GM21367 (cell line): Measurements from ENCODE around the gene GLRX2.
A peak's percentile ranks its signal among the peaks of the same experiment; 100 is the strongest.

ENCODE experiments used
- ATAC-seq: cut with Tn5 transposase; IDR thresholded peaks from one replicate; pipeline ENCODE4 v1.9.1; 2021; ENCODE audit not compliant: unreplicated experiment

The GLRX2 gene

GRCh38 chr1:193113258-193113991 is 8.2 kb upstream of the GLRX2 start:
- no peak for ATAC-seq

GRCh38 chr1:193111641-193112090 is 6.5 kb upstream of the GLRX2 start:
- ATAC-seq, result peak; percentile 8

- no peak for ATAC-seq
Measured at GRCh38 chr1:193110864-193111263, 5.7 kb upstream of the GLRX2 start.

GRCh38 chr1:193110246-193110645 is 5.0 kb upstream of the GLRX2 start:
- no peak for ATAC-seq

GRCh38 chr1:193109619-193110018 is 4.4 kb upstream of the GLRX2 start:
- no peak for ATAC-seq

GRCh38 chr1:193108471-193108870 is 3.3 kb upstream of the GLRX2 start:
- no peak for ATAC-seq

DNA sequence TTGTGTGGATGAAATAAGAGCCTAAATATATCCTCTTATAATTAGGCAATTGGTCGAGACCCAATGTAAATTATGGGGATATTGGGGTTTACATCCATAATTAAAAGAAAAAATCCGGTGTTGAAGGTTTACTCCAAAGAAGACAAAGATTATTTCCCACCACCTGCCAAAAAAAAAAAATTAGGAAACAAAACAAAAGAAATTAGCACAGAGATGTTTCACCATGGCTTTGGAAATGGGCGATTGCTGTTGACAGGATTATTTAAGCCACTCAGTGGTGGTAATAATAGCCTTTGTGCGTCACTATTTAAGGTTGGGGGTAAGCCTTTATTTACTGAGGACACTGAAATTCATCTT is 585 bp upstream of the GLRX2 start:
- ATAC-seq, result no peak

- ATAC-seq, result peak; percentile 36
Measured at GRCh38 chr1:193104502-193104906, 710 bp downstream of the GLRX2 start.

GRCh38 chr1:193103759-193104501 is 1.3 kb downstream of the GLRX2 start:
- ATAC-seq, result no peak

DNA sequence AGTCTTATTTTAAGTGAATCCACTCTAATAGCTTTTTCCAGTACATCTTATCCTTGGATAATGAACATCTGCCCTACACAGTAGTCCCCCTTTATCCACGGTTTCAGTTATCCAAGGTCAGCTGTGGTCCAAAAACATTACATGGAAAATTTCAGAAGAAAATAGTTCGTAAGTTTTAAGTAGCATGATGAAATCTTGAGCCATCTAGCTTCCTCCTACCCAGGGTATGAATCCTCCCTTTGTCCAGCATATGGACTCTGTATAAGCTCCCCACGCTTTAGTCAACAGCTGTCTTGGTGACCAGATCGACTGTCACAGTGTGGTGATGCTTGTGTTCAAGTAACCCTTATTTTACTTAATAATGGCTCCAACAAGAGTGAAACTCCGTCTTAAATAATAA is 2.6 kb downstream of the GLRX2 start:
- no peak for ATAC-seq

DNA sequence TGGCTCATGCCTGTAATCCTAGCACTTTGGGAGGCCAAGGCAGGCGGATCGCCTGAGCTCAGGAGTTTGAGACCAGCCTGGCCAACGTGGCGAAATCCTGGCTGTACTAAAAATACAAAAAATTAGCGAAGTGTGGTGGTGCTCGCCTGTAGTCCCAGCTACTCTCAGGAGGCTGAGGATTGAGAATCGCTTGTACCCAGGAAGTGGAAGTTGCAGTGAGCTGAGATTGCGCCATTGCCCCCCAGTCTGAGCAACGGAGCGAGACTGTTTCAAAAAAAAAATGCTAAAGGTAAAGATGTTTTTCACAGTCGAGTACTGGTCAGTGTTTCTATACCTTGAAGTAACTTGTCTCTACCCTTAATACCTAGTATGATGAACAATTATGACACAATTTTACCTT is 11.1 kb downstream of the GLRX2 start:
- ATAC-seq, result no peak

DNA sequence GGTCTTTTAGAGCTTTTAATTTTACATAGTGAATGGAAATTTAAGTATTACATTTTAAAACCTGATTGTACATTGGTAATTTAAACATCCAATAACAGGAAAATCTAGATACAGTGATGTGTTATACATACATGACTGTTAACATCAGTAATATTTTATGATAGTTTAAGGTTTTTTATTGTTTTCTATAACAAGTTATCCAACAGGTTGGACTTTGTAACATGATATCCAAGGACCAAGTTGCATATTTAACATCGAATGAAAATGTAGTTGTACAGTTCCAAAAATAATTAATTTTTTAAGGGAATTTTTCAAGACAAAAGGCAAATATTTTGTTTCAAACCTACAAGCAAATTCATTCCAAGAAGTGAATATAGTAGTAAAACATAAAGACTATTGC is 14.3 kb downstream of the GLRX2 start:
- no peak for ATAC-seq

DNA sequence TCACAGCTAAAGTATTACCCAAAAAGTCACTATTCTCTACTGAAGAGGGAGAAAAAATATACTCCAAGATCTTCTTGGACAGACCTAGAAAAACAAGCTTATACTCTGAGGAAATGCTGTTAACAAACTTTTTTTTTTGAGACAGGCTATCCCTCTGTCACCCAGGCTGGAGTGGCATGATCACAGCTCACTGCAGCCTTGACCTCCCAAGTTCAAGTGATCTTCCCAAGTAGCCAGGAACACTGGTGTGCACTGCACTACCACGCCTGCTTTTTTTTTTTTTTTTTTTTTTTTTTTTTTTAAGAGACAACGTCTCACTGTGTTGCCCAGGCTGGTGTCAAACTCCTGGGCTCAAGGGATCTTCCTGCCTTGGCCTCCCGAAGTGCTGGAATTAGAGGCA is 17.3 kb downstream of the GLRX2 start:
- no peak for ATAC-seq

DNA sequence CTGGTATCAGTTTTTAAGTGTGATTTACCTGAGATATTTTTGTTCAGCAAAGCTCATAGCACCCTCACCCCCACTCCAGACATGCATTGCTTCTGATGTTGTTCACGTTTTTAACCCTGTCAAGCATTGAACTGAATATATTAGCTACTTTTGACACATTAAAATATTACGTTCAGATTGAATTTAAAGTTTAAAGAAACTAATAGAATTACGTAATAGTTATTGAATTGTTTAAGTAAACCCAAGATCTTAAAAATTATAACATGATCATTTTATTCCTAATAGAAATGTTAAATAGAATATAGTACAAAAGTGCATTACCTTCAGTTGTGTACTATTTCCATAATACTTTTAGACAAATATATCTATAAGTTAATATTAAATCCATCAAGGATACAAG is 18.9 kb downstream of the GLRX2 start:
- ATAC-seq, result no peak

DNA sequence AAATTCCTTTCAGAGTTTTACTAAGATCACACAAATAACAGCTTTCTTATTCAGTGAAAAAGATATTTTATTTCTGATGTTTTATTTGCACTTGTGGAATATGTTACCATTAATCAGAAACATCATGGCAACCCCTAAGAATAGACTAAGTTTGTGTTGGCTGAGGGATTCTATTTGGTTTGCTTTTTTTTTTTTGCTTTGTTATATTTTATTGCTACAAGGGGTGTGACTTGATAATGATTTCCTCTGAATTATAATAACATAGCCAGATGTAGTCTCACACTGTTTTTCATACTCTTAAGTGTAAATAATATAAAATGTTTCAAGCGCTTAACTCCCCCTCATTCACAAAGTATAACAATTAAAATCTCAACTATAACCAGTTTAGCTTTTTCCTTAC is 20.0 kb downstream of the GLRX2 start:
- no peak for ATAC-seq

GRCh38 chr1:193083365-193084088 is 21.7 kb downstream of the GLRX2 start:
- ATAC-seq, result peak; percentile 97

GRCh38 chr1:193079187-193079586 is 26.0 kb downstream of the GLRX2 start:
- no peak for ATAC-seq

- ATAC-seq, result no peak
Measured at GRCh38 chr1:193077991-193078390, 27.2 kb downstream of the GLRX2 start.

DNA sequence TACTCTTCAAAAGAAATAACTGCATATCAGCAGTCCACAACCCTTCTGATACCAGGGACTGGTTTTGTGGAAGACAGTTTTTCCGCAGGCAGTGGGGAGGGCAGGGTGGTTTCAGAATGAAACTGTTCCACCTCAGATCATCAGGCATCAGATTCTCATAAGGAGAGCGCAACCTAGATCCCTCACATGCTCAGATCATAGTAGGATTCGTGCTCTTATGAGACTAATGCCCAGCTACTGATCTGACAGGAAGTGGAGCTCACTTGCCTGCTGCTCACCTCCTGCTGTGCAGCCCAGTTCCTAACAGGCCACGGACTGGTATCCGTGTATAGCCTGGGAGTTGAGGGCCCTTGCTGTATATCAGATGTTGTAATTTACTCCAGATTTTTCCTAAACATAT is 34.3 kb downstream of the GLRX2 start:
- peak; percentile 55 for ATAC-seq

GRCh38 chr1:193070386-193070753 is 34.8 kb downstream of the GLRX2 start:
- ATAC-seq, result peak; percentile 33

DNA sequence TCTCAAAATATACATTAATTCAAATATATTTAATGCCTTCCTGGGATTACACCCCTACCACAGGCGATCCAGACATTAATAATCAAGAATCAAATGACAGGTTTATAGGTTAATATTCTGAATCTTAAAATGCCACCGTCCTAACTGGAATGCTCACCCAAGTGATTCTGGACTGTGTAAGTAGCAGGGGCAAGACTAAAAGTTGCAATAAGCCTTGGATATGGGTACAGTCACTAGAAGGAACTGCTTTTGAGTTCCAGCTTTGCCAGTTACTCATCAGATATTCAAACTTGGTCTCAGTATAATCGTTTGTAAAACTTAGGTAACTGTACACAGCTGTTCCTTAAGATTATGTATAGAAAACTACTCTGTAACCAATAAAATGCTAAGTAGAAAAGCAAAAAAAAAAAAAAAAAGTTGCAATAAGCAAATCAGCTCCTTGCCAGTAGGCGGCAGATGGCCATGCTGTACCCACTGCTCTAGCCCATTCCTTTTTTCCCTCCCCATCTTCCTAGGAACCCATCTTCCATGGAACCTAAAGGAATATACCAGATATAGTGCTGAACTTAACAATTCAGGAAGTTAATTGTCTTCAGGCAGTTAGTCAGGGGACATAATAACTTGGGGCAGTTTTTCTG is 35.3 kb downstream of the GLRX2 start:
- no peak for ATAC-seq

DNA sequence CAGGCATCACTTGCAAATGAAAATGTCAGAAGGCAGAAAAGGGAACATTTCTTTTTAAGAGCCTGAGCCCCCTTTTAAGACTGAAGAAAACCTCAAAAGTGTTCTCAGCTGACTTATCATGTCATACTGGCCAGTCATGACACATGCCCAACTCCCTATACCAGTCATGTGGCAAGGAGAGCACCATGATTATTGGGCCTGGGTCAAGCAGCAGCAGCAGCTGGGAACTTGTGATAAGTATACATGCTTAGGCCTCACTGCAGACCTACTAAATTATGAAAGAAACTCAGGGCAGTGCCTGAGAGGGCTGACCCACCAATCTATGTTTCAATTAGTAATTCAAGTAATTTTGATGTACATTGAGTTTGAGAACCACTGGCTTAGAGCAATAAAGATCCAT is 37.2 kb downstream of the GLRX2 start:
- ATAC-seq, result no peak
